ENCODE data around the gene MACROD2.
A peak's percentile ranks its signal among the peaks of the same experiment; 100 is the strongest.
"Not testable (repeated sequence)": the region's sequence is repeated elsewhere in the genome, so short reads cannot be mapped to it uniquely, and the experiment has no call there.

Gene MACROD2

GRCh38 chr20:15191082-15191723 lies 1195.9 kb downstream of the MACROD2 start:
- DNase-seq, result no peak

GRCh38 chr20:15195378-15195777 lies 1200.1 kb downstream of the MACROD2 start:
- DNase-seq, result peak; percentile 7

- DNase-seq, result no peak
These were observed 1201.4 kb downstream of the MACROD2 start for GRCh38 chr20:15196547-15197255.

DNA sequence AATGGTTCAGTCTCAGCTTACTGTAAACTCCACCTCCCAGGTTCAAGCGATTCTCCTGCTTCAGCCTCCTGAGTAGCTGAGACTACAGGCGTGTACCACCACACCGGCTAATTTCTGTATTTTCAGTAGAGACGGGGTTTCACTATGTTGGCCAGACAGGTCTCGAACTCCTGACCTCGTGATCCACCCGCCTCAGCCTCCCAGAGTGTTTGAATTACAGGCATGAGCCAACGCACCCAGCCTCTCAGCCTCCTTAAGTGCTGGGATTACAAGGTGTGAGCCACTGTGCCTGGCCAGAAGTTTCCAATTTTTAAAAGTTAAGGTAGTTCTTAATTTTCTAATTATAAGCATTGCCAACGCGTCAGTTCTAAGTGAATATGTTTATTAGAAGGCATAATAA lies 1202.7 kb downstream of the MACROD2 start:
- DNase-seq, result not testable (repeated sequence)

- DNase-seq, result no peak
These were observed 1204.4 kb downstream of the MACROD2 start for GRCh38 chr20:15199698-15200097.

- DNase-seq, result peak; percentile 37
These were observed 1204.8 kb downstream of the MACROD2 start for GRCh38 chr20:15200147-15200565.

DNA sequence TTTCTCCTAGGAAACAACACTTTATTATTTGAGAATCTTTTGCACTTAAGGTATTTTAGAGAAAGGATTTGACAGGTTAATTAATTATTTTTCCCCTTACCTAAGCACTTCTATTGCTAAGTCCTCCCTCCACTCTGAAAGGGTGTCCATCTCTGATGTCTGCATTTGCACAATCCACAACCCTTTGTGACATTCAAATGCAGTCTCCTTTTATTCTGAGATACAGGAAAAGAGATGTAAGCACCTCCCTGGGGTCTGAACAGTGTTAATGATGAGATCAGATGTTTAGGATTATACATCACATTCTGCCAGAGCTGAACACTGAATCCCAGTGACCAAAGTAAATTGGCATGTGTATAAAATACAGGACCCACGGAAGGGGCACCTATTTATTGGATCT lies 1206.3 kb downstream of the MACROD2 start:
- DNase-seq, result no peak

DNA sequence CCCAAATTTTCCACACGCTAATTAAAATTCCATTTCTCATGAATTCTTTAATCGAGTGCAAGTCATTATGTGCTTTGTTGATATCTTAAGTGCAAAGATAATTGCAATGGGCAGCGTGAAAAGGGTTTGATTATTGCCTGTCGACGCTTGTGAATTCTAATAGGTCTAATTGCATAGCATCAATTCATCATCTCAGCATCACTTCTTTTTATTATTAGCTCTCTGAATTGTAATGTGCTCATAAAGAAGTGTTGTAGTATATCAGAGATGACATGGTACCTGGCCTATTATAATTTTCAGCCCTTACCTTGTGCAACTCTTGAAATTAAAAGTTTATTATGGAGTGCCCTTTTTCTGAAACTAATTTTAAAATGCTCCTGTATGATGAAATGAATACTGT lies 1208.9 kb downstream of the MACROD2 start:
- no peak for DNase-seq

- DNase-seq, result peak; percentile 42
These were observed 1209.7 kb downstream of the MACROD2 start for GRCh38 chr20:15205028-15205427.

DNA sequence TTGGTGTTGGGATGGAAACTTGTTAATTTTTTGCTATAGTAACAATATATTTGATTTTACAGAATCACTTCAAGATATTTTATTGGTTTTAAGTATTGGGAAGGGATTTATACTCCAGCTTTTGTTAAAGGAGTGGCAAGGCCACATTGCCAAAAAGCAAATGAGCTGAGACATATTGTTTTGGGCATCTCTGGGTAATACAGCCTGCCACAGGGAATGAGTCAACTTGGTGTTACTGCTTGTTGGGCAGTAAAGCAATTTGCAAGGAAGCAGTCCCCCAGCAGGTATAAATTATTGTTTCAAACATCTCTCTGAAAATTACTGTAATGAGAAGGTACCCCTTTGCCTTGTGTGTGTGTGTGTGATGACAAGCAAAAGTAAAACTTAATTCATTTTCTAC lies 1210.4 kb downstream of the MACROD2 start:
- DNase-seq, result no peak

DNA sequence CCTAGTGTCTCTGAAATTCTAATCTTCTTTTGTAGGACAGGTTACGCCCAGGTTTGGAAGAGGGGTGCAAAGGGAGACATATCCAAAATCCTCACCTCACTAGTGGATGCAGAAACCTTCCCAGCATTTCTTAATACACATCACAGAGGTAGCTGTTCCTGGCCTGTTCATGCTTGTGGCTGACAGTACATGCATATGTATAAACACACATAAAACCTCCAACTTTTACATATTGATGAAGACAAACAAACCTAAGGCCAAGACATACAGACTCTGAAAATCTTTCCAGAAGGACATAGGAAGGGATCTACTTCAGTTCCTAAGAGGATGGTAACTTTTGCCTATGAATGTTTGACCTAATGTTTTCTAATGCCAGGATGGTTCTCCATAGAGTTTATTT lies 1214.2 kb downstream of the MACROD2 start:
- DNase-seq, result no peak

DNA sequence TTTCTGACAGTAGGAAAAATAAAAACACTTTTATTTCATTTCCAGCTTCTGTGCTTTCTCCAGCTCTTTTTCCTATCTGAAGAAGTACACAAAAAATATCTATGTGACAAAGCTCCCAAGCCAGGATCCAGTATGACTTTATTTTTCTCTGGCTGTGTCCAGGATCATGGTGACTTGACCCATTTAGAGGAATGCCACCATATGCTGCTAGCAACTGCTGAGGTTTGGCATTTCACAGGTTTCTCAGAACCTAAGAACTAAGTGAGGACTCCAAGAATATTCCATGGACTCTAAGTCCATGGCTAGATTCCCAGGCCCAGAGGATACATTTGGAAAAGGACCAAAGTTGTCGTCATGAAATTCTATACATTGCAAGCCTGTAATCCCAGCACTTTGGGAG lies 1218.7 kb downstream of the MACROD2 start:
- DNase-seq, result no peak

- DNase-seq, result peak; percentile 45
These were observed 1224.8 kb downstream of the MACROD2 start for GRCh38 chr20:15220009-15220656.

GRCh38 chr20:15220778-15221565 lies 1225.7 kb downstream of the MACROD2 start:
- DNase-seq, result peak; percentile 75

DNA sequence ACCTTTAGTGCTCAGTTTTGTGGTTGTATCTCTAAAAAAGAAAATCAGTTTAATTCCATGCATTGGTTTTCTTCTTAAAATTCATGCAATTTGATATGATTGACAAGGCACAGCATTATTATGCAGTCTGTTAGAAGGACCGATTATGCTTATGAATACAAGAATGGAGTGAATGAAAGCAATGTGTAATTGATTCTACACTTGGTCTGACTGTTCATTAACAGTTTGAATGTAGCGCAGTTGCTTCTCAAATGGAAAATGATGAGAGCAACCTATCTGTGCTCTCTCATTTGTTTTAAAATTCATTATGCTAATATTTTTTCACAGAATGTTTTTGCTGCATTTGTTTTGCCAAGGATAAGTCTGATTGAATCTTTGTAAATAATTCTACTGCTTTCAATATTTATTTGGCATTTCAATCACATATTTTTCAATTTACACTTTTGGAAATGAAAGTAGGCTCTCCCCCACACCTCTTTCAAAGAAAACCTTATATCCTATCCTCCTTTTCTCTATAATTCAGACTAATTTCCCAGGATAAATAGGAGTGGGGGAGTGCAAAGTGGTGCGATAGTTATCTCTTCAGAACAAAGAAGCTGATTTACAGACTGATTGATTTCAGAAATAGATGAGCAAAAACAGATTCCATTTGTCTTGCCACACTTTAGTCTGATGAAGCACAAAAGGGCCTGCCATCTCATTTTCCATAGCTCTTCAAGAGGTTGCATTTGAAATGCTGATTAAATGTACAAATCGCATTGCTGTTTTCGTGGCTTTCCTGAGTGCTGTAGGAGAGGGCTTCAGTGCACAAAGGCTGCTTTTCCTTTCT lies 1227.4 kb downstream of the MACROD2 start:
- DNase-seq, result no peak

- DNase-seq, result no peak
These were observed 1228.9 kb downstream of the MACROD2 start for GRCh38 chr20:15224199-15224598.

DNA sequence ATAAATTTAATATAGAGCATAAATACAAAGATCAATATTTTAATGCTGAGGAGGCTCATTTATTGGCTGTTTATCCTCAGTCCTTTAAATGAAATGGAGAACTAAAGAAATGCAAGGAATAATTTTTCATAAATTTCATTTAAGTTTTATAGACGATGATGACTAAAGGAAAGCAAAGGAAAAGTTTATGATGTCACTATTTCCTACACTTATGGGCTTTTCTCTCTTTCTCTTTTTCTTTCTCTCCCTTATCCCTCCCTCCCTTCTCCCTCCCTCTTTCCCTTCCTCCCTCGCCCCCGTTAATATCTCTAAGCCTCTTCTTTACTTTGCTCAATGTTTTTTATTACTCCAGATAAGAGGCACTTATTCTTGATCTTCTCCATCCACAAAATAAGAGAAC lies 1231.8 kb downstream of the MACROD2 start:
- no peak for DNase-seq

GRCh38 chr20:15232243-15232642 lies 1236.9 kb downstream of the MACROD2 start:
- DNase-seq, result no peak

DNA sequence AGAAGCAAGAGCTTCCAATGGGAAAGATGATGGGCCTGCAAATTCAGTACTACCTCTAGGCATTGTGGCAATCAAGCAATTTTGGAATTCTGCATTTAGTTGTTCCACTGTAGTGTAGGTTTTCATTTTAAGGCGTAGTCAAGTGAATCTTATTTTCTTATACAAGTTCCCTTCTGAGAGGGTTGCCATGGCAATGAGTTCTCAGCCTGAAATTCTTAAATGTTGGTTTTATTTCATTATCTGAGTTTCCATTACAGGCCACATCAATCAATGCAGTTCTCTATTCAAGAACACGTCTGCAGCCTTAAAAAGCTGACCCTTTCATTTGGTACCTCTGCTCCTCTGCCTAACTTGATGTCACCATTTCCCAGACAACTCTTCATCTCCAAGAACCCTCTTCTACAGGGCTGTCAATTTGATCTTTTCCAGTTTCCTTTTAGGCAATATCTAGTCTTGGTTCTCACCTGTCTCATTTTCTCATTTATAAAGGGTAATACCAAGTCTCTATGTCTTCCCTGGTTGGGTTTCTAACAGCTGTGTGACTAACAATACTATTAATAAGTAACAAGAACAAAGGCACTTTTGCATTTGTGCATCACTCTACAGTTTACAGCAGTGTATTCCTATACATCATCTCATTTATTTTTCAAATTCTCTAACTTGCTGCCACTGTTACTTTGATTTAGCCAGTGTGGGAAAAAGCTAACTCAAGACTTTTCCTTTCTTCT lies 1240.3 kb downstream of the MACROD2 start:
- no peak for DNase-seq

DNA sequence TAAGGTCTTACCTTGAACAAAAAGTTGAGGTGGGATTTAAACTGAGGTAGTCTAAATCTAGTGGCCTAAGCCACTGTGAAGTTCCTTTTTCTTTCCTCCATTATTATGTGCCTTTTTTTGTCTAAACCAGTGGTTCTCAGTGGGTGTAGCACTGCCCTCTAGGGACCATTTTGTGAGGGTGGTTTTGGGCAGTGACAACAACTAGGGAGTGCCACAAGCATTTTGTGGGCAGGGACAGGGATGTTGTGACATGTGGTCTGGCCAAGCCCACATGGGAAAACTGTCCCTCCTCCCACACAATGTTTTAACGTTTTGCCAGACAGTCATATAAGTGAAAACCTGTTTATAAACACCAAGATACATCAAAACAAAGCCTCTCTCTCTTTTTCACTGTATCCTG lies 1241.5 kb downstream of the MACROD2 start:
- DNase-seq, result peak; percentile 43

DNA sequence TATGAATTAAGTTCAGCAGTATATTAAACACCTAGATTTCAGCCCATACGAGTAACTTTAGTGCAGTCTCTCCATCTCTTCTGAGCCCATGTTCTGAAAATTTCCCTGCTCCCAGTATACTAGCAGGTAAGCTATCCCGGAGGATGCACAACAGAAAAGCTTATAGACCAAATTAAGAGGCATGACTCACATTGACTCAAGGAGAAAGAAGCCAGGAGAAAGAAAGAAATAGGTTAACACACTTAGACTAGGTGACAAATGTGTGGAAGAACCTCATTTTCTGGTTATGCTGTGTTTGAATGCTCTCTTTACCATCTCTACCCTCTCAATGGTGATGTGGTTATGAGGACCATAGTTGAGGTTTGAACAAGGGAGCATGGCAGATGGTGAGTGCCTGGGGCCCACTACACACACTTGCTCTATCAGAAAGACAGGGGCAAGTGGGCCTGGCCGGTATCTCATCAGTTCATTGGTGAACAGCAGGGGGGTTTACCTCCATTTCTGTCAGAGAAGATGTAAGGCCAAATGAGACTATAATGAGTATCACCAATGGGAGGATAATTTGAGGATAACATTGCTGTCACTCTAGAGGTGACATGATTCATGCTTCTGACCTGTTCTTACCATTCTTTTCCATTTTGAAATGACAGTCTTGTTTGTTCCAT lies 1244.4 kb downstream of the MACROD2 start:
- DNase-seq, result no peak

All from fibroblast of skin of back (primary cell).